Measurements from ENCODE around the gene LAGE3.
A peak's percentile ranks its signal among the peaks of the same experiment; 100 is the strongest.

- TF ChIP-seq CTCF (IDR thresholded peaks at IDR 0.05) (no peak), POLR2AphosphoS5 (IDR thresholded peaks at IDR 0.05) (peak in 1 of 3 donors; percentile 40)
Measured at GRCh38 chrX:154490414-154491083, 11.5 kb upstream of the LAGE3 start, which contains the start of gene SLC10A3.

Data from suprapubic skin (tissue), 3 donors.